ENCODE measurements around the gene DGCR2. TPM values are rescaled to one million over a fixed set of nuclear protein-coding genes. Genes with fewer than 3 reads are reported as not detected.
"Not testable (repeated sequence)": the region's sequence is repeated elsewhere in the genome, so short reads cannot be mapped to it uniquely, and the experiment has no call there.

DGCR2 gene
- total and polyA plus RNA-seq, 4 experiments from 2014 or later: 33.1 to 66.7 (median 56.6) TPM

GRCh38 chr22:19000106-19000505 is 122.1 kb downstream of the DGCR2 start:
- Mint-ChIP-seq H3K9me3 (peaks cover 0 to 10% (median 2%) of the 10 kb centered on the region in 8 donors), H3K27me3 (peaks cover 23 to 24% of the 10 kb centered on the region in 2 donors)
- H3K36me3 Mint-ChIP-seq; intact Hi-C loops (cut with micrococcal nuclease); H3K36me3 ChIP-seq (ENCODE audit: insufficient read depth, low read length); H3K4me1 ChIP-seq (ENCODE audit: insufficient read depth, low read length); H3K27ac Mint-ChIP-seq; H3K27me3 ChIP-seq (ENCODE audit: insufficient read depth, low read length); H3K27ac ChIP-seq (ENCODE audit: low read depth, low read length); H3K4me3 ChIP-seq (ENCODE audit: low read length in 2 of 2); DNase-seq; CTCF ChIA-PET (ENCODE audit: partially characterized antibody); POLR2A ChIA-PET (ENCODE audit: partially characterized antibody); H3K4me3 Mint-ChIP-seq; H3K9me3 ChIP-seq (ENCODE audit: control insufficient read depth in 1 of 2, low read length in 2 of 2); H3K4me1 Mint-ChIP-seq: not testable (repeated sequence)

GRCh38 chr22:18999416-18999815 is 122.8 kb downstream of the DGCR2 start:
- Mint-ChIP-seq H3K36me3 (no peaks in the 10 kb centered on the region), H3K27me3 (peaks cover 21 to 22% of the 10 kb centered on the region in 2 donors), H3K4me3 (no peak overlapping the region), H3K9me3 (peaks cover 0 to 6% (median 0%) of the 10 kb centered on the region in 8 donors), H3K4me1 (no peaks in the 10 kb centered on the region), H3K27ac (no peak overlapping the region)
- intact Hi-C loops (cut with micrococcal nuclease): no loop called here
- Histone ChIP-seq H3K4me1 (ENCODE audit: insufficient read depth, low read length) (no peaks in the 10 kb centered on the region), H3K27me3 (ENCODE audit: insufficient read depth, low read length) (peaks cover 5% of the 10 kb centered on the region), H3K9me3 (ENCODE audit: control insufficient read depth in 1 of 2, low read length in 2 of 2) (no peaks in the 10 kb centered on the region), H3K36me3 (ENCODE audit: insufficient read depth, low read length) (no peaks in the 10 kb centered on the region), H3K4me3 (ENCODE audit: low read length in 2 of 2) (no peak overlapping the region), H3K27ac (ENCODE audit: low read depth, low read length) (no peak overlapping the region)
- ChIA-PET POLR2A (ENCODE audit: partially characterized antibody) (no interaction called here), CTCF (ENCODE audit: partially characterized antibody) (no interaction called here)
- DNase-seq: no peak

GRCh38 chr22:18999008-18999407 is 123.2 kb downstream of the DGCR2 start:
- no peak overlapping the region for H3K4me3 ChIP-seq (ENCODE audit: low read length in 2 of 2)
- Mint-ChIP-seq H3K4me3 (no peak overlapping the region), H3K27ac (no peak overlapping the region), H3K4me1 (no peaks in the 10 kb centered on the region), H3K36me3 (no peaks in the 10 kb centered on the region), H3K27me3 (peaks cover 17 to 18% of the 10 kb centered on the region in 2 donors), H3K9me3 (peaks cover 0 to 4% (median 0%) of the 10 kb centered on the region in 8 donors)
- no peaks in the 10 kb centered on the region for H3K9me3 ChIP-seq (ENCODE audit: control insufficient read depth in 1 of 2, low read length in 2 of 2)
- ChIA-PET CTCF (ENCODE audit: partially characterized antibody) (no interaction called here), POLR2A (ENCODE audit: partially characterized antibody) (no interaction called here)
- no peaks in the 10 kb centered on the region for H3K4me1 ChIP-seq (ENCODE audit: insufficient read depth, low read length)
- H3K36me3 ChIP-seq (ENCODE audit: insufficient read depth, low read length): no peaks in the 10 kb centered on the region
- no peak overlapping the region for H3K27ac ChIP-seq (ENCODE audit: low read depth, low read length)
- no peak for DNase-seq
- peaks cover 5% of the 10 kb centered on the region for H3K27me3 ChIP-seq (ENCODE audit: insufficient read depth, low read length)
- intact Hi-C loops (cut with micrococcal nuclease): no loop called here

GRCh38 chr22:18997925-18998315 is 124.3 kb downstream of the DGCR2 start:
- no peaks in the 10 kb centered on the region for H3K9me3 ChIP-seq (ENCODE audit: control insufficient read depth in 1 of 2, low read length in 2 of 2)
- CTCF ChIA-PET (ENCODE audit: partially characterized antibody): no interaction called here
- Mint-ChIP-seq H3K4me3 (no peak overlapping the region), H3K36me3 (no peaks in the 10 kb centered on the region), H3K9me3 (no peaks in the 10 kb centered on the region), H3K27me3 (peaks cover 18 to 19% of the 10 kb centered on the region in 2 donors), H3K4me1 (no peaks in the 10 kb centered on the region), H3K27ac (no peak overlapping the region)
- no peaks in the 10 kb centered on the region for H3K4me1 ChIP-seq (ENCODE audit: insufficient read depth, low read length)
- POLR2A ChIA-PET (ENCODE audit: partially characterized antibody): no interaction called here
- no peak overlapping the region for H3K27ac ChIP-seq (ENCODE audit: low read depth, low read length)
- H3K4me3 ChIP-seq (ENCODE audit: low read length in 2 of 2): no peak overlapping the region
- H3K27me3 ChIP-seq (ENCODE audit: insufficient read depth, low read length): peaks cover 6% of the 10 kb centered on the region
- DNase-seq: no peak
- H3K36me3 ChIP-seq (ENCODE audit: insufficient read depth, low read length): no peaks in the 10 kb centered on the region
- intact Hi-C loops (cut with micrococcal nuclease): no loop called here

GRCh38 chr22:18997306-18997924 is 124.8 kb downstream of the DGCR2 start:
- H3K27ac ChIP-seq (ENCODE audit: low read depth, low read length): no peak overlapping the region
- Mint-ChIP-seq H3K9me3 (no peaks in the 10 kb centered on the region), H3K4me3 (no peak overlapping the region), H3K27me3 (peaks cover 17% of the 10 kb centered on the region in 2 donors), H3K27ac (no peak overlapping the region), H3K36me3 (no peaks in the 10 kb centered on the region), H3K4me1 (no peaks in the 10 kb centered on the region)
- ChIA-PET CTCF (ENCODE audit: partially characterized antibody) (no interaction called here), POLR2A (ENCODE audit: partially characterized antibody) (no interaction called here)
- H3K4me3 ChIP-seq (ENCODE audit: low read length in 2 of 2): no peak overlapping the region
- no peaks in the 10 kb centered on the region for H3K4me1 ChIP-seq (ENCODE audit: insufficient read depth, low read length)
- no peak for DNase-seq
- no peaks in the 10 kb centered on the region for H3K9me3 ChIP-seq (ENCODE audit: control insufficient read depth in 1 of 2, low read length in 2 of 2)
- peaks cover 6% of the 10 kb centered on the region for H3K27me3 ChIP-seq (ENCODE audit: insufficient read depth, low read length)
- intact Hi-C loops (cut with micrococcal nuclease): no loop called here
- H3K36me3 ChIP-seq (ENCODE audit: insufficient read depth, low read length): no peaks in the 10 kb centered on the region

- H3K9me3 ChIP-seq (ENCODE audit: control insufficient read depth in 1 of 2, low read length in 2 of 2): no peaks in the 10 kb centered on the region
- peaks cover 15 to 16% of the 10 kb centered on the region in 2 donors for H3K27me3 Mint-ChIP-seq
- POLR2A ChIA-PET (ENCODE audit: partially characterized antibody): no interaction called here
- H3K4me3 Mint-ChIP-seq: no peak overlapping the region
- H3K4me1 ChIP-seq (ENCODE audit: insufficient read depth, low read length): no peaks in the 10 kb centered on the region
- peaks cover 6% of the 10 kb centered on the region for H3K27me3 ChIP-seq (ENCODE audit: insufficient read depth, low read length)
- H3K27ac ChIP-seq (ENCODE audit: low read depth, low read length): no peak overlapping the region
- intact Hi-C loops (cut with micrococcal nuclease): no loop called here
- H3K9me3 Mint-ChIP-seq: no peaks in the 10 kb centered on the region
- DNase-seq: no peak
- H3K4me1 Mint-ChIP-seq: no peaks in the 10 kb centered on the region
- no peak overlapping the region for H3K27ac Mint-ChIP-seq
- H3K4me3 ChIP-seq (ENCODE audit: low read length in 2 of 2): no peak overlapping the region
- CTCF ChIA-PET (ENCODE audit: partially characterized antibody): no interaction called here
- no peaks in the 10 kb centered on the region for H3K36me3 Mint-ChIP-seq
- no peaks in the 10 kb centered on the region for H3K36me3 ChIP-seq (ENCODE audit: insufficient read depth, low read length)
Measured at GRCh38 chr22:18996376-18996900, 125.8 kb downstream of the DGCR2 start.

GRCh38 chr22:18995327-18995711 is 126.9 kb downstream of the DGCR2 start:
- Mint-ChIP-seq H3K27ac (no peak overlapping the region), H3K27me3 (peaks cover 17 to 18% of the 10 kb centered on the region in 2 donors), H3K36me3 (no peaks in the 10 kb centered on the region), H3K4me1 (no peaks in the 10 kb centered on the region), H3K4me3 (no peak overlapping the region), H3K9me3 (no peaks in the 10 kb centered on the region)
- ChIA-PET CTCF (ENCODE audit: partially characterized antibody) (no interaction called here), POLR2A (ENCODE audit: partially characterized antibody) (no interaction called here)
- no peak for DNase-seq
- H3K27ac ChIP-seq (ENCODE audit: low read depth, low read length): no peak overlapping the region
- H3K36me3 ChIP-seq (ENCODE audit: insufficient read depth, low read length): no peaks in the 10 kb centered on the region
- H3K4me1 ChIP-seq (ENCODE audit: insufficient read depth, low read length): no peaks in the 10 kb centered on the region
- intact Hi-C loops (cut with micrococcal nuclease): no loop called here
- no peaks in the 10 kb centered on the region for H3K9me3 ChIP-seq (ENCODE audit: control insufficient read depth in 1 of 2, low read length in 2 of 2)
- H3K27me3 ChIP-seq (ENCODE audit: insufficient read depth, low read length): peaks cover 6% of the 10 kb centered on the region
- H3K4me3 ChIP-seq (ENCODE audit: low read length in 2 of 2): no peak overlapping the region
